Sigmoid colon (tissue), 7 donors: ENCODE data around the gene UFM1. TPM values are rescaled to one million over a fixed set of nuclear protein-coding genes. Genes with fewer than 3 reads are reported as not detected.

Experiments used
- DNase-seq: peaks from one replicate; pipeline ENCODE4 v3.0.0-alpha.2; 2019
- H3K27ac ChIP-seq, 4 donors: fragments of 200-600 bp; sonication (generic); one replicate each; pipeline ENCODE4 v1.5.1; 2016 to 2019; ENCODE audit warnings: mild to moderate bottlenecking in 1 of 4
- H3K27me3 ChIP-seq, 3 donors: fragments of 200-600 bp; sonication (generic); one replicate each; pipeline ENCODE4 v1.5.1; 2019; ENCODE audit warnings: mild to moderate bottlenecking in 1 of 3
- H3K36me3 ChIP-seq, 4 donors: fragments of 200-600 bp; sonication (generic); one replicate each; pipeline ENCODE4 v1.5.1; 2016 to 2019
- H3K4me1 ChIP-seq, 4 donors: fragments of 200-600 bp; sonication (generic); one replicate each; pipeline ENCODE4 v1.5.1; 2017 to 2019
- H3K4me3 ChIP-seq, 4 donors: fragments of 200-600 bp; sonication (generic); one replicate each; pipeline ENCODE4 v1.5.1; 2017 to 2019; ENCODE audit warnings: mild to moderate bottlenecking in 2 of 4, moderate library complexity in 1 of 4
- H3K9me3 ChIP-seq, 4 donors: fragments of 200-600 bp in 3 of 4; sonication (generic) in 3 of 4; one replicate each; pipeline versions ENCODE4 v1.5.1 to v1.6.1; 2013 to 2019
- EP300 ChIP-seq, 4 donors: sonication (generic); formaldehyde crosslinking; IDR thresholded peaks; one replicate each; pipeline ENCODE4 v1.6.1; 2017; ENCODE audit warnings: antibody characterized with exemption in 4 of 4
- POLR2A ChIP-seq, 2 donors: fragments of 450-650 bp; IDR thresholded peaks; one replicate each; pipeline ENCODE4 v1.6.1; 2016; ENCODE audit warnings: antibody characterized with exemption in 2 of 2, mild to moderate bottlenecking in 2 of 2, moderate library complexity in 2 of 2
- POLR2AphosphoS5 ChIP-seq, 4 donors: sonication (generic); formaldehyde crosslinking; IDR thresholded peaks; one replicate each; pipeline ENCODE4 v1.6.1; 2017; ENCODE audit warnings: antibody characterized with exemption in 4 of 4
- WGBS, 2 donors: extraction: QIAGEN DNeasy Blood & Tissue Kit; methylation state at CpG; one replicate each; pipeline ENCODE4 v1.1.7; 2013; 5-methylcytosine and 5-hydroxymethylcytosine counted together
- intact Hi-C: fragments of 100-400 bp; cut with DNase I; formaldehyde crosslinking; loops from one replicate; pipeline ENCODE4 v1.15.1; 2023
- polyA plus RNA-seq, 3 donors: library from polyadenylated mRNA; stranded (reverse); fragments of 200-250 nt; gene quantifications; one replicate each; pipeline ENCODE4 v1.2.3, GENCODE V29; 2013
- total RNA-seq, 4 donors: library from RNA; depleted of rRNA; stranded (reverse); fragments of >200 nt; gene quantifications; one replicate each; pipeline ENCODE4 v1.1.0, GENCODE V29; 2016
- TF ChIP-seq, protein P1 (sequence below), 4 experiments: fragments of 450-650 bp in 3 of 4; fragments of 200-600 bp in 1 of 4; IDR thresholded peaks; one replicate each; pipeline ENCODE4 v1.5.1; 2016 to 2019; ENCODE audit warnings: antibody characterized with exemption in 4 of 4, mild to moderate bottlenecking in 3 of 4, moderate library complexity in 2 of 4
- donor health status: healthy with polysubstance abuse.
- donor health status: Bipolar disorder and iron deficiency.
- donor health status: healthy.

UFM1 gene
- total and polyA plus RNA-seq, 7 donors = 33.9 to 60.6 (median 50.6) TPM

DNA sequence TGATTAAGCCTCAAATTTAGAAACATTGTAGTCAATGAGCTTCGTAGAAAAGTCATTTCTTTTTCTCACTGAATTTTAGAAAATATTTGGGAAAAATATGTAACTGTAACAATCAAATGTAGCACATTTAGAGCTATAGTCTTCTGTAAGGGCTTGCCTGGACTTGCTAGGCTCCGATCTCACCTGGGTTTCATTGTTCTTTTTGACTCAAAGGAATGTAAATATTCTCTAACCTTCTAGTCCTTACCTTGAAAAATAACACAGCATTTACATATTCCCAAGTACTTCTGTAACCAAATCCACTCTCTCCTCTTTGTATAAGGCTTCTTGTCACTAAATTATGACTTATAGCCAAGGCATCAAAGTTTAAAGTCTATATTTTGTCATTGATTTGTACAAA, 2.9 kb upstream of the UFM1 start:
- Histone ChIP-seq H3K27ac (no peak overlapping the region), H3K9me3 (no peaks in the 10 kb centered on the region), H3K36me3 (no peaks in the 10 kb centered on the region), H3K4me1 (peaks cover 0 to 20% (median 15%) of the 10 kb centered on the region in 4 donors), H3K27me3 (no peaks in the 10 kb centered on the region), H3K4me3 (no peak overlapping the region)
- TF ChIP-seq POLR2AphosphoS5 (IDR thresholded peaks at IDR 0.05) = no peak
- TF ChIP-seq, protein P1, sequence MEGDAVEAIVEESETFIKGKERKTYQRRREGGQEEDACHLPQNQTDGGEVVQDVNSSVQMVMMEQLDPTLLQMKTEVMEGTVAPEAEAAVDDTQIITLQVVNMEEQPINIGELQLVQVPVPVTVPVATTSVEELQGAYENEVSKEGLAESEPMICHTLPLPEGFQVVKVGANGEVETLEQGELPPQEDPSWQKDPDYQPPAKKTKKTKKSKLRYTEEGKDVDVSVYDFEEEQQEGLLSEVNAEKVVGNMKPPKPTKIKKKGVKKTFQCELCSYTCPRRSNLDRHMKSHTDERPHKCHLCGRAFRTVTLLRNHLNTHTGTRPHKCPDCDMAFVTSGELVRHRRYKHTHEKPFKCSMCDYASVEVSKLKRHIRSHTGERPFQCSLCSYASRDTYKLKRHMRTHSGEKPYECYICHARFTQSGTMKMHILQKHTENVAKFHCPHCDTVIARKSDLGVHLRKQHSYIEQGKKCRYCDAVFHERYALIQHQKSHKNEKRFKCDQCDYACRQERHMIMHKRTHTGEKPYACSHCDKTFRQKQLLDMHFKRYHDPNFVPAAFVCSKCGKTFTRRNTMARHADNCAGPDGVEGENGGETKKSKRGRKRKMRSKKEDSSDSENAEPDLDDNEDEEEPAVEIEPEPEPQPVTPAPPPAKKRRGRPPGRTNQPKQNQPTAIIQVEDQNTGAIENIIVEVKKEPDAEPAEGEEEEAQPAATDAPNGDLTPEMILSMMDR (IDR thresholded peaks at IDR 0.05) = no peak
- TF ChIP-seq POLR2A (IDR thresholded peaks at IDR 0.05) = no peak
- TF ChIP-seq EP300 (IDR thresholded peaks at IDR 0.05) = no peak
- DNase-seq = no peak
- intact Hi-C loops = loop anchor here (5.0 kb wide), 1 partner anchor 479 kb away; the partner anchor contains the start of gene TRPC4
- 92% methylated on average over 2 of the region's 2 CpGs for WGBS, 2 donors

GRCh38 chr13:38348861-38349389, 726 bp upstream of the UFM1 start:
- H3K36me3 ChIP-seq = peaks cover 0 to 9% (median 0%) of the 10 kb centered on the region in 4 donors
- no peaks in the 10 kb centered on the region for H3K9me3 ChIP-seq
- H3K4me3 ChIP-seq = peak overlapping the region; percentile 66 to 79 (median 72)
- WGBS, 2 donors = 0 to 1% methylated on average over 15 of the region's 15 CpGs
- peak overlapping the region; percentile 83 to 91 (median 86) for H3K27ac ChIP-seq
- intact Hi-C loops = loop anchor here (5.0 kb wide), 1 partner anchor 482 kb away; the partner anchor contains the start of gene TRPC4
- no peak for DNase-seq
- H3K27me3 ChIP-seq = no peaks in the 10 kb centered on the region
- TF ChIP-seq, protein P1 (IDR thresholded peaks at IDR 0.05) = no peak
- TF ChIP-seq EP300 (IDR thresholded peaks at IDR 0.05) (no peak), POLR2AphosphoS5 (IDR thresholded peaks at IDR 0.05) (no peak), POLR2A (IDR thresholded peaks at IDR 0.05) (no peak)
- H3K4me1 ChIP-seq = peaks cover 0 to 36% (median 21%) of the 10 kb centered on the region in 4 donors

- intact Hi-C loops = no loop called here
- H3K4me1 ChIP-seq = peaks cover 0 to 36% (median 21%) of the 10 kb centered on the region in 4 donors
- H3K36me3 ChIP-seq = peaks cover 0 to 21% (median 3%) of the 10 kb centered on the region in 4 donors
- TF ChIP-seq EP300 (IDR thresholded peaks at IDR 0.05) = no peak
- TF ChIP-seq, protein P1 (IDR thresholded peaks at IDR 0.05) = no peak
- H3K27ac ChIP-seq = peak overlapping the region; percentile 83 to 91 (median 86)
- H3K27me3 ChIP-seq = no peaks in the 10 kb centered on the region
- 0 to 1% methylated on average over 19 of the region's 19 CpGs for WGBS, 2 donors
- H3K9me3 ChIP-seq = no peaks in the 10 kb centered on the region
- peak; percentile 78 for DNase-seq
- peak overlapping the region; percentile 66 to 79 (median 72) for H3K4me3 ChIP-seq
Measured at GRCh38 chr13:38350114-38350617, 515 bp downstream of the UFM1 start.

GRCh38 chr13:38355595-38356119, 6.0 kb downstream of the UFM1 start:
- H3K27ac ChIP-seq = no peak overlapping the region
- peaks cover 0 to 62% (median 4%) of the 10 kb centered on the region in 4 donors for H3K36me3 ChIP-seq
- no peaks in the 10 kb centered on the region for H3K27me3 ChIP-seq

More at GRCh38 chr13:38355595-38356119, 6.0 kb downstream of the UFM1 start:
- no peak for DNase-seq
- H3K4me1 ChIP-seq = peaks cover 0 to 39% (median 24%) of the 10 kb centered on the region in 4 donors
- H3K9me3 ChIP-seq = no peaks in the 10 kb centered on the region
- H3K4me3 ChIP-seq = no peak overlapping the region
- TF ChIP-seq, protein P1 (IDR thresholded peaks at IDR 0.05) = no peak
- TF ChIP-seq POLR2AphosphoS5 (IDR thresholded peaks at IDR 0.05) = no peak
- 58 to 72% methylated on average over 3 of the region's 3 CpGs for WGBS, 2 donors
- intact Hi-C loops = no loop called here
